Small intestine (tissue), 7 donors: ENCODE results near the gene LRRC8B. TPM values are rescaled to one million over a fixed set of nuclear protein-coding genes. Genes with fewer than 3 reads are reported as not detected.
"Not testable (repeated sequence)": the region's sequence is repeated elsewhere in the genome, so short reads cannot be mapped to it uniquely, and the experiment has no call there.

Experiments used
- DNase-seq, 2 donors: peaks; one replicate each; pipeline versions ENCODE4 v3.0.0 to v3.0.0-alpha.2; 2013
- FAIRE-seq: peaks from 2 replicates; lab custom pipeline; 2012; peaks lifted over from hg19 to GRCh38; lab: Jason Lieb, UNC
- H3K27ac ChIP-seq, 3 donors: one replicate each; pipeline ENCODE4 v1.5.1; 2013; ENCODE audit warnings: low read length in 2 of 3, mild to moderate bottlenecking in 2 of 3, control low read depth in 1 of 3, inconsistent platforms in 1 of 3, low read depth in 1 of 3, moderate library complexity in 1 of 3
- H3K27me3 ChIP-seq, 3 donors: one replicate each; pipeline ENCODE4 v1.6.1; 2013; ENCODE audit warnings: low read length in 3 of 3, inconsistent platforms in 1 of 3; ENCODE audit not compliant: control insufficient read depth in 3 of 3, insufficient read depth in 3 of 3
- H3K36me3 ChIP-seq, 3 donors: one replicate each; pipeline ENCODE4 v1.6.1; 2013; ENCODE audit warnings: low read length in 3 of 3, inconsistent platforms in 1 of 3, low read depth in 1 of 3, mild to moderate bottlenecking in 1 of 3, moderate library complexity in 1 of 3; ENCODE audit not compliant: control insufficient read depth in 3 of 3, insufficient read depth in 2 of 3
- H3K4me1 ChIP-seq, 3 donors: one replicate each; pipeline ENCODE4 v1.6.1; 2013; ENCODE audit warnings: low read length in 2 of 3, inconsistent platforms in 1 of 3, low read depth in 1 of 3, mild to moderate bottlenecking in 1 of 3, moderate library complexity in 1 of 3; ENCODE audit not compliant: control insufficient read depth in 3 of 3, insufficient read depth in 2 of 3
- H3K4me3 ChIP-seq, 3 donors: one replicate each; pipeline ENCODE4 v1.5.1; 2013; ENCODE audit warnings: low read length in 3 of 3, control low read depth in 1 of 3, inconsistent platforms in 1 of 3, low read depth in 1 of 3, mild to moderate bottlenecking in 1 of 3, moderate library complexity in 1 of 3
- H3K9me3 ChIP-seq, 2 donors: one replicate each; pipeline ENCODE4 v1.6.1; 2013; ENCODE audit warnings: low read depth in 1 of 2, low read length in 1 of 2; ENCODE audit not compliant: control insufficient read depth in 2 of 2, insufficient read depth in 1 of 2
- WGBS, 3 donors: extraction: QIAGEN DNeasy Blood & Tissue Kit; methylation state at CpG; one replicate each; pipeline ENCODE4 v1.1.7; 2013; 5-methylcytosine and 5-hydroxymethylcytosine counted together
- polyA plus RNA-seq, 4 donors: library from polyadenylated mRNA; stranded (reverse) in 3 of 4; unstranded in 1 of 4; fragments of 200-250 nt in 3 of 4; fragments of 120-200 nt in 1 of 4; gene quantifications; one replicate each; pipeline versions ENCODE4 v1.2.1 to v1.2.3, GENCODE V29; 2013
- donor health status: healthy with polysubstance abuse.
- donor health status: control.
- donor health status: control.
- donor health status: Bipolar disorder and iron deficiency.
- donor health status: healthy.

The LRRC8B gene
- polyA plus RNA-seq, 4 donors: 1.6 to 8.4 (median 4.2) TPM

DNA sequence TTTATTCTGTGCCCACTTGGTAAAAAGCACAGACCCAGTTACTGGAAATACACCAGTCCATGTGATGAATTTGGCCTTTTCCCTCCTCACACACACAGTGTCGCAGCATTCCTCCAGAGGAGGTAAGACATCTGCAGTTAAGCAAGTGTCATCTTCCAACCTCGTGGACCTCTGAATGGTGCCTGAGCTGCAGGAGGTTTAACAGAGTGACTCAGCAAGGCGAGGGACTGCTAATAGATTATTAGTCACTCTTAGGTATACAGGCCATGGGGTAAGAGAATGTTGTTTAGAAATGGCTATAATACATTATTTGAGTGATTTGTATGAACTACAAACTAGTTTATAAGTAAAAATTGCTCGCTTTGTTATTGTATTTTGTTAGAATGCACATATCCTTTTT is 8.6 kb upstream of the LRRC8B start:
- WGBS, 3 donors: 71 to 76% (median 74%) methylated on average over 4 of the region's 4 CpGs
- Histone ChIP-seq H3K9me3 (no peaks in the 10 kb centered on the region), H3K27ac (no peak overlapping the region), H3K27me3 (no peaks in the 10 kb centered on the region), H3K4me1 (no peaks in the 10 kb centered on the region), H3K4me3 (no peak overlapping the region), H3K36me3 (no peaks in the 10 kb centered on the region)
- FAIRE-seq (no peak), DNase-seq (no peak)

DNA sequence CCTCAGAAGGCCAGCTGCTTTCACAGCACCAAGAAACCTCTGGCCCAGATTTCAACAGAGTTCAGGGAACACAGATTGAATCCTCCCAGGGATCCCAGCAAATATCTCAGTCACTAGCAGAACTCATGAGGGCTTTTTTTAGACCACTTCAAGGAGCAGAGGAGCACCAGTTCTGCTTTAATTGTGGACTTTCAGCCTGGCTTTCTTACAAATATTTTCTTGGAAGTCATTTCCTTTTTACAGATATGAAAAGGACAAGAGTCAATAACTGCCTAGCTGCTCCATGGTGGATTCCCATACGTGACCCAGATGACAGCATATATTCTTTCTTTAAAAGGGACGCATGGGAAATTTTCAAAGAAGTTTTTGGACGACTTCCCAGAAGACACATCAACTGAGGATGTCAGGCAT is 6.4 kb upstream of the LRRC8B start:
- Histone ChIP-seq H3K36me3 (no peaks in the 10 kb centered on the region), H3K27ac (no peak overlapping the region), H3K9me3 (no peaks in the 10 kb centered on the region), H3K4me3 (no peak overlapping the region), H3K4me1 (no peaks in the 10 kb centered on the region), H3K27me3 (no peaks in the 10 kb centered on the region)
- peak in 1 of 2 donors; percentile 10 for DNase-seq
- 38 to 57% (median 51%) methylated on average over 3 of the region's 3 CpGs for whole genome bisulfite sequencing, 3 donors
- FAIRE-seq: no peak

DNA sequence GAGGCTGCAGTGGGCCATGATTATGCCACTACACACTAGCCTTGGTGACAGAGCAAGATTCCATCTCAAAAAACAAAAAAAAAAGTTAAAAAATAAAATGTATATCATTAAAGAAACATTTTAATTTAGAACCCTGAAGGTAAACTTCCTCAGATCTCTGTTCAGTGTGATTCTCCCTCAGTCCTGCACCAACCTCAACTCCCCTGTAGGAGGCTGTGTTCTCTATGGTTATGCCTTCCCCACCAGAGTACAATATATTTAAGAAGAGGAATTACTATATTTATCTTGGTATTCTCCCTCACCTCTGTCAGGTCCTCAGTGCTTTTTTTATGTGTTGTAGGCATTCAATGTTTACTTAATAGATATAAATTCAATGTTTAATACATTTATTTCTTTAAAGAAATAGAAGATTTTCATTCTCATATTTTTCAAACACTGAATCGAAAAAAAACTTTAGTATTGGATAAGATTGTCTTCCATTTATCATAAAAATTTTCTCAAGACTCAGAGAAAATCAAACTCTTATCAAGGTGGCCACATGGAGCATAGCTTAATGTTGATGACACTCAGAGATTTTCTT is 4.8 kb upstream of the LRRC8B start:
- Histone ChIP-seq H3K4me1 (peaks cover 0 to 6% (median 0%) of the 10 kb centered on the region in 3 donors), H3K27ac (no peak overlapping the region), H3K36me3 (no peaks in the 10 kb centered on the region), H3K9me3 (no peaks in the 10 kb centered on the region), H3K27me3 (no peaks in the 10 kb centered on the region), H3K4me3 (no peak overlapping the region)
- FAIRE-seq (no peak), DNase-seq (peak; percentile 35 to 57)
- WGBS, 3 donors: 93 to 100% (median 97%) methylated on average over 1 of the region's 1 CpG

DNA sequence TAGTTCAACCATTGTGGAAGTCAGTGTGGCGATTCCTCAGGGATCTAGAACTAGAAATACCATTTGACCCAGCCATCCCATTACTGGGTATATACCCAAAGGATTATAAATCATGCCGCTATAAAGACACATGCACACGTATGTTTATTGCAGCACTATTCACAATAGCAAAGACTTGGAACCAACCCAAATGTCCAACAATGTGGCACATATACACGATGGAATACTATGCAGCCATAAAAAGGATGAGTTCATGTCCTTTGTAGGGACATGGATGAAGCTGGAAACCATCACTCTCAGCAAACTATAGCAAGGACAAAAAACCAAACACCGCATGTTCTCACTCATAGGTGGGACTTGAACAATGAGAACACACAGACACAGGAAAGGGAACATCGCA is 2.7 kb upstream of the LRRC8B start:
- not testable (repeated sequence) for H3K4me1 ChIP-seq, H3K27ac ChIP-seq, H3K9me3 ChIP-seq, H3K4me3 ChIP-seq, DNase-seq, FAIRE-seq, H3K36me3 ChIP-seq, H3K27me3 ChIP-seq
- 94 to 97% (median 97%) methylated on average over 3 to 4 of the region's 6 CpGs for WGBS, 3 donors

DNA sequence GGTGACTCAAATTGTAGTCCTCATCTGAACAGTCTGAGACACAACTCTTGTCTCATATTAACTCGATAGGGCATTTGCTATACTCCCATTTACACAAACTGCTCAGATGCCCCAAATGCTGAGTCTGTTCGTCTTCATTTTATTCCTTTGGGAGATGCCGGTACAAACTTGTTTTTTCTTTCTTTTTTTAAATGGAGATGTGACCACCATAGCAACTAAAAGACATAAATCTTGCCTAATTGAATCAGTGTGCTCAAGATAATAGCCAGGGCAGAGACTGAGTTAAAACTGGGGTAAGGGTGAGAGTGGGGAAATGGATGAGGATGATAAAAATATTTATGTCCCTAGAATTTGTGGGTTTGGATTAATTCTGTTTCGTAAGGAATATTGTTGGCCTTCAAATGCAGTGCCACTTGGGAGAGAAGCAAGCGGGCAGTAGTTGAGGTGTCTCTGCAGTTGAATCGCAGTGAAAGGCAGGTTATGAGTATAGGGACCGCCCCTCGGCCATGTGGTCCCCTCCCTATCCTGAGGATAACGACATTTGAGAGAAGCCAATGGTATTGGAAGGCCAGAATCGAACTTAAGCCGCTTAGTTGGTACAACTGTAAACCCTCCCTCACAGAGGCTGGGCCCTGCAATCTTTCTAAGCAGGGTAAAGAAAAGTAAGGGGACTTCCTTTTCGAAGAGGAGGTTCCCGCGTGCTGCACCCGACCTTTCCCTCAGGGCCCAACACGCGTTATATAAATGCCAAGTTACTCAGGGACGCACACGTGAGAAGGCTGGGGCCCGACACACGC is 859 bp upstream of the LRRC8B start:
- WGBS, 3 donors: 20 to 23% (median 22%) methylated on average over 21 of the region's 21 CpGs
- Histone ChIP-seq H3K36me3 (no peaks in the 10 kb centered on the region), H3K27ac (peak overlapping the region; percentile 93 to 97 (median 96)), H3K27me3 (no peaks in the 10 kb centered on the region), H3K4me1 (peaks cover 0 to 6% (median 2%) of the 10 kb centered on the region in 3 donors), H3K4me3 (peak overlapping the region; percentile 59 to 94 (median 89)), H3K9me3 (no peaks in the 10 kb centered on the region)
- DNase-seq: peak; percentile 70 to 90
- FAIRE-seq: no peak

DNA sequence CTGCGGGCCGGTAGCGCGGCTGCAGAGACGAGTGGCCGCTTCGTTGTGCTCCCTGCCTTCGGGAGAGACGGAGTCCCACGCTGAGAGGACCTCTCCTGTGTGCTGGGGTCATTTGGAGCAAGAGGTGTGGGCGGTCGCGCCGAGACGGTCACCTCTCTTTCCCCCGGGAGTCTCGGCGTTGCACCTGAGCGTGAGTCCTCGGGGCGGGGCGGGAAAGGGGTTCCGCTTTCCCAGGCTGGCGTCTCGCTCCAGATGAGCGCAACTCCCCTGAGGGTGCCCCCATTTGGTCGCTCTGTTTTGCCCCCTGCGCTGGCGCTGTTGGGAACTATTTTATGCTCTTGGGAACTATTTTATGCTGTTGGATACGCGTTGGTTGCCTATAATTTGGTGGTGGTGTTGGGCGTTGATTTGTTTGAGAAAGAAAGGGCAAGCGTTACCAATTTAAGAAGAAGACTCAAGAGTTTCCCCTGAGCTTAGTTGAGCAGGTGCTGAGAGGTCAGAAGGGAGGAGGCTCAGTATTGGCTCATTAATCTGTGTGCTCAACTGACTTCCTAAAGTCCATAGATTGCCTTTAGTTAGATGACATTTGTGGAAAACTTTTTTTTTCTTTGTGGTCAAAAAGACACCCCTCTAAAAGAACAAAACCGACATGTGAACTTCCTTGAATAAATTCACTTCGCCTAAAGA is 683 bp downstream of the LRRC8B start:
- no peaks in the 10 kb centered on the region for H3K9me3 ChIP-seq
- peak overlapping the region; percentile 59 to 94 (median 89) for H3K4me3 ChIP-seq
- peak in 1 of 2 donors; percentile 66 for DNase-seq
- H3K27me3 ChIP-seq: no peaks in the 10 kb centered on the region
- 0 to 2% (median 2%) methylated on average over 30 to 35 of the region's 35 CpGs for WGBS, 3 donors
- peak overlapping the region; percentile 93 to 97 (median 96) for H3K27ac ChIP-seq
- FAIRE-seq: no peak
- H3K4me1 ChIP-seq: peaks cover 0 to 6% (median 2%) of the 10 kb centered on the region in 3 donors
- no peaks in the 10 kb centered on the region for H3K36me3 ChIP-seq

DNA sequence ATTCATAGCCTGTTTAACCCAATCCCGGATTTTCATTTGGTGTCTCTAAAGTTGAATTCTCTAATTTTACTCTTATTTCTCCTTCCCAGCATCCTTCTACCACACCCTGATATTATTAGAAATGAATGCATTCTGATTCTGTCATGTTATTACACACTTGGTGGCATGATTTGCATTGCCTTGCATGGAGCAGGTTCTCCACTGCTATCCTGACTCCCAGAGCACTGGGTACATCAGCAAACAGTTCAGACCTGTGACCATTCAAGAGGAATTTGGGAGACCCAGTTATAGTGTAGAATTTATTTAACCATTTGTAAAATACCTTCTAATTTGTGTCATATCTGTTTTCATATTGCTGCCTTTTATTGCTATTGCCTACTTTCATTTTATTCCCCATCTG is 2.6 kb downstream of the LRRC8B start:
- peaks cover 0 to 6% (median 6%) of the 10 kb centered on the region in 3 donors for H3K4me1 ChIP-seq
- no peaks in the 10 kb centered on the region for H3K36me3 ChIP-seq
- H3K27ac ChIP-seq: no peak overlapping the region
- no peaks in the 10 kb centered on the region for H3K27me3 ChIP-seq
- no peaks in the 10 kb centered on the region for H3K9me3 ChIP-seq
- WGBS, 3 donors: 78 to 90% (median 87%) methylated on average over 1 of the region's 1 CpG
- H3K4me3 ChIP-seq: no peak overlapping the region
- DNase-seq (no peak), FAIRE-seq (no peak)

DNA sequence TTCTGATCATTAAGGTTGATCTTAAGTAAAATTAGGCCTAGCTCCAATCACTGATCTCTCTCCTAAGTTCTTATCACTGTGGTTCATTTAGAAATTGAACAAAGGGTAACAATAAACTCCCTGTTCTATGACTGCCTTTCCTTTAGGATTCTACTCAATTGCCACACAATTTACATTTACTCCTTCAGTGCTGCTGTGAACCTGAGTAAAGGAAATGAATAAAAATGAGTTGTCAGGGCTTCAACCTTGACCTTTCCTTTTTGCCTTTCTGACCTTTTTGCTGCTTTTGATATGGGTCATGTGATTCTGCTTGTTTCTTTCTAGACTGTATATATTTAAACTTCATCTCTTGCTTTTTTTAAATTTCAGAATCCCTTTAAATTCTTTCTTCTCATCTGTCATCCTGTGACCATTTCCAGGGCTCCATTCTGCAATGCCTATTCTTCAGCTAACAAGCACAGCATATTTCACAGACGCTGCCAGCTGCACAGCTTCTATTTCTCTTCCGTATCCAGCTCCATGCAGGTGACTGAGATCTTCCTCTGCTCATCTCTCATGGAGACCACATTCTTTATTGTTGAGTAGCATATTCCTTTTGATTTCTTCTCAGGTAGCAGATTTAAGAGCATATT is 3.2 kb downstream of the LRRC8B start:
- Histone ChIP-seq H3K4me1 (peaks cover 0 to 6% (median 6%) of the 10 kb centered on the region in 3 donors), H3K27ac (no peak overlapping the region), H3K9me3 (no peaks in the 10 kb centered on the region), H3K4me3 (no peak overlapping the region), H3K36me3 (no peaks in the 10 kb centered on the region), H3K27me3 (no peaks in the 10 kb centered on the region)
- WGBS, 3 donors: 45 to 71% (median 63%) methylated on average over 2 of the region's 2 CpGs
- FAIRE-seq (no peak), DNase-seq (no peak)
